ENCODE measurements around the gene SYNGAP1. TPM values are rescaled to one million over a fixed set of nuclear protein-coding genes. Genes with fewer than 3 reads are reported as not detected.

Gene SYNGAP1
- total RNA-seq, 1 experiment from 2014 or later, result 77.6 TPM

DNA sequence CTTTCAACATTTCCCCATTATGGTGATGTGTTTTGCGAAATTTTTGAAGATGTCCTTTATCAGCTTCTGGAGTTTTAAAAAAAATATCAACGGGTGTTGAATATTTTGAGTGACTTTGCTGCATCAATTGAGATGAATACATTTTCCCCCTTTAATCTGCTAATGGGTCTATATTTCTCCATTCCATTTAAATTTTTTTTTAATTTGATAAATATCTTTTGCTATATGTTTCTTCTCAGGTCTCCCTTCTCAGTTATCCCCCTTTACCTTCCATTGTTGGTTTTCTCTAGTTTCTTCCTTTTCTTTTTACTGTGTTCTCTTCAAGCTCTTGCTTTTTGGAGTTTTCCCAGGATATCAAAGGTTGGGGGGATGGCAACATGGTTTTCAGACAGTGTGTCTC, 29.7 kb upstream of the SYNGAP1 start:
- POLR2A ChIA-PET (ENCODE audit: low non-redundant PET), result no interaction called here
- intact Hi-C loops (cut with micrococcal nuclease; ENCODE audit: unreplicated experiment), result loop anchor here (2.0 to 10.0 kb wide), 3 partner anchors 37 to 185 kb away; partner anchors contain the start of genes HSD17B8, RING1, RXRB and SLC39A7
- Histone ChIP-seq H3K4me1 (ENCODE audit: insufficient read depth, low read length, poor library complexity, severe bottlenecking) (peaks cover 19% of the 10 kb centered on the region), H3K9me3 (ENCODE audit: low read depth, low read length, poor library complexity, severe bottlenecking) (no peaks in the 10 kb centered on the region), H3K27me3 (replicated peaks; ENCODE audit: insufficient read depth, low read depth, low read length, poor library complexity) (no peaks in the 10 kb centered on the region), H3K4me3 (ENCODE audit: low read depth, low read length, poor library complexity, severe bottlenecking) (no peak overlapping the region), H3K27ac (ENCODE audit: low read depth, low read length, poor library complexity, severe bottlenecking) (no peak overlapping the region), H3K36me3 (ENCODE audit: insufficient read depth, low read length, poor library complexity, severe bottlenecking) (peaks cover 6% of the 10 kb centered on the region)
- TF ChIP-seq, protein P1, sequence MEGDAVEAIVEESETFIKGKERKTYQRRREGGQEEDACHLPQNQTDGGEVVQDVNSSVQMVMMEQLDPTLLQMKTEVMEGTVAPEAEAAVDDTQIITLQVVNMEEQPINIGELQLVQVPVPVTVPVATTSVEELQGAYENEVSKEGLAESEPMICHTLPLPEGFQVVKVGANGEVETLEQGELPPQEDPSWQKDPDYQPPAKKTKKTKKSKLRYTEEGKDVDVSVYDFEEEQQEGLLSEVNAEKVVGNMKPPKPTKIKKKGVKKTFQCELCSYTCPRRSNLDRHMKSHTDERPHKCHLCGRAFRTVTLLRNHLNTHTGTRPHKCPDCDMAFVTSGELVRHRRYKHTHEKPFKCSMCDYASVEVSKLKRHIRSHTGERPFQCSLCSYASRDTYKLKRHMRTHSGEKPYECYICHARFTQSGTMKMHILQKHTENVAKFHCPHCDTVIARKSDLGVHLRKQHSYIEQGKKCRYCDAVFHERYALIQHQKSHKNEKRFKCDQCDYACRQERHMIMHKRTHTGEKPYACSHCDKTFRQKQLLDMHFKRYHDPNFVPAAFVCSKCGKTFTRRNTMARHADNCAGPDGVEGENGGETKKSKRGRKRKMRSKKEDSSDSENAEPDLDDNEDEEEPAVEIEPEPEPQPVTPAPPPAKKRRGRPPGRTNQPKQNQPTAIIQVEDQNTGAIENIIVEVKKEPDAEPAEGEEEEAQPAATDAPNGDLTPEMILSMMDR (conservative IDR thresholded peaks at IDR 0.05; ENCODE audit: low read depth, low read length), result no peak
- no peak for TF ChIP-seq EZH2 (IDR thresholded peaks at IDR 0.05; ENCODE audit: borderline replicate concordance, low read depth, low read length, poor library complexity, severe bottlenecking)
- no TSS peak for BruUV-seq (replicated peaks)
- CTCF ChIA-PET, result no interaction called here
- no peak for DNase-seq (ENCODE audit: low spot score)

DNA sequence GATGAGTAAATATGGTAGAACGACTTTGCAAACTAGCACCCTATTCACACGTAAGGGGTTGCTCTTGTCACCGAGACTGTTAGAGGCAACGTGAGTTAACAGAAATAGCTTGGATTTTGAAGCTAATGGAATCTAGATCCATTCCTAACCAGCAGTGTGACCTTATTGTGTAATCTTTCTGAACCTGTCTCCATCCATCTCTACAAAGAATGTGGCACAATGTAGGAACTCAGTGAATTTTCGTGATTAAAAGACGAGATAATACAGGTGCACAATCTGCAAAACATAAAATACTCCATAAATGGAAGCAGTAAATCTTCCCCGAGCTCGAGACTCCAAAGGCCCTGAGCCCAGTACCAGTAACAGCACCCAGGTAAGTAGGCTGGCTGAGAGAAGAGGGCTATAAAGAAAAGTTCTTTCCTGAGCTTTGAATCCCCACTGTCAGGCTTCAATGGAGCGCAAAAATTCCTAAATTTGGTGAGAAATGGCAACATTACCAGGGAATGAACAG, 29.0 kb upstream of the SYNGAP1 start:
- CTCF ChIA-PET, result interaction anchor here (0.9 kb wide), 1 partner anchor 35 kb away, joined by 5 read pairs; no protein-coding TSS in a partner anchor
- Histone ChIP-seq H3K4me1 (ENCODE audit: insufficient read depth, low read length, poor library complexity, severe bottlenecking) (peaks cover 19% of the 10 kb centered on the region), H3K4me3 (ENCODE audit: low read depth, low read length, poor library complexity, severe bottlenecking) (peak overlapping the region; percentile 9), H3K9me3 (ENCODE audit: low read depth, low read length, poor library complexity, severe bottlenecking) (no peaks in the 10 kb centered on the region), H3K27me3 (replicated peaks; ENCODE audit: insufficient read depth, low read depth, low read length, poor library complexity) (no peaks in the 10 kb centered on the region), H3K27ac (ENCODE audit: low read depth, low read length, poor library complexity, severe bottlenecking) (peak overlapping the region; percentile 67), H3K36me3 (ENCODE audit: insufficient read depth, low read length, poor library complexity, severe bottlenecking) (peaks cover 8% of the 10 kb centered on the region)
- POLR2A ChIA-PET (ENCODE audit: low non-redundant PET), result interaction anchor here (0.5 kb wide), 1 partner anchor 40 kb away, joined by 5 read pairs; no protein-coding TSS in a partner anchor
- intact Hi-C loops (cut with micrococcal nuclease; ENCODE audit: unreplicated experiment), result loop anchor here (2.0 to 10.0 kb wide), 3 partner anchors 36 to 186 kb away; partner anchors contain the start of genes HSD17B8, RING1, RXRB and SLC39A7
- TF ChIP-seq, protein P1 (conservative IDR thresholded peaks at IDR 0.05; ENCODE audit: low read depth, low read length), result no peak
- TF ChIP-seq EZH2 (IDR thresholded peaks at IDR 0.05; ENCODE audit: borderline replicate concordance, low read depth, low read length, poor library complexity, severe bottlenecking), result no peak
- no peak for DNase-seq (ENCODE audit: low spot score)
- TSS peak; percentile 82 for BruUV-seq (replicated peaks)

DNA sequence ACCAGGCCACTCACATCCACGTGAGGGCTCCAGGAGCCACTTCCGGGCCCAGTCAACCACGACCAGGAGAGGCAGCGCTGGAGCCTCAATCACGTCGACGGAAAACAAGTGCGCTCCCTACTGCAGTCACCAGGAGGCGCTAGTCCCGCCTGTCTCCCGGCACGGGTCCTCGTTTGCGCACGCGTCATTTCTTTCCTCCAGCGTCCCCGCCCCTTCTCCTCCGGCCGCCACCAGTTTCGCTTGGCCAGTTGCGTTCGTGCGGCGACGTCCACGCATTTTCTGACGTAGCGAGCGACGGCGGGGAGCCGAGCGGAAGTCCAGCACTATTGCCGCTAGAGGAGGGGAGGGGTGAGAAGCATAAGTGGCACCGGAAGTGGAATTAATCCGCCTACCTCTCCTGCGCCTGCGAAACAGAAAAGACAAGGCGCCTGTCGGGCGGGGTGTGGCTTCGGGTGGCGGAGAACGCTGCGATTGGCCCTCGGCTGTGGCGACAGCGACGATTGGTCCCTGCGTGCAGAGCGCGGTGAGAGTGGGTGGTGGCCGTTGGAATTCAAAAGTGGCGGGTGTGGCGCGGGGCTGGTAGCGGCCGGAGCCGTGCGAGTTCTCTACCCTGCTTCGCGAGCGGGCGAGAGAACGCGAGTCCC, 28.5 kb upstream of the SYNGAP1 start, which contains the start of gene KIFC1:
Gene KIFC1, plus strand, starts transcription at position 546 of the 644 bp plus-strand sequence. CDS start 163 bp downstream, outside the sequence.
- ChIA-PET CTCF (interaction anchor here (0.9 kb wide), 1 partner anchor 34 kb away, joined by 5 read pairs; no protein-coding TSS in a partner anchor), POLR2A (ENCODE audit: low non-redundant PET) (no interaction called here)
- Histone ChIP-seq H3K27ac (ENCODE audit: low read depth, low read length, poor library complexity, severe bottlenecking) (peak within 1 kb of the TSS; percentile 98), H3K4me3 (ENCODE audit: low read depth, low read length, poor library complexity, severe bottlenecking) (peak within 1 kb of the TSS; percentile 98), H3K4me1 (ENCODE audit: insufficient read depth, low read length, poor library complexity, severe bottlenecking) (peaks cover 19% of the 10 kb centered on the region), H3K9me3 (ENCODE audit: low read depth, low read length, poor library complexity, severe bottlenecking) (no peaks in the 10 kb centered on the region), H3K27me3 (replicated peaks; ENCODE audit: insufficient read depth, low read depth, low read length, poor library complexity) (no peaks in the 10 kb centered on the region), H3K36me3 (ENCODE audit: insufficient read depth, low read length, poor library complexity, severe bottlenecking) (peaks cover 14% of the 10 kb centered on the region)
- intact Hi-C loops (cut with micrococcal nuclease; ENCODE audit: unreplicated experiment), result loop anchor here (2.0 to 10.0 kb wide), 3 partner anchors 35 to 187 kb away; partner anchors contain the start of genes HSD17B8, RING1, RXRB and SLC39A7
- DNase-seq (ENCODE audit: low spot score), result peak; percentile 100
- no TSS peak for BruUV-seq (replicated peaks)
- no peak for TF ChIP-seq EZH2 (IDR thresholded peaks at IDR 0.05; ENCODE audit: borderline replicate concordance, low read depth, low read length, poor library complexity, severe bottlenecking)
- TF ChIP-seq, protein P1 (conservative IDR thresholded peaks at IDR 0.05; ENCODE audit: low read depth, low read length), result peak; percentile 99

Measured in A673 (cell line).